Measurements from ENCODE around the gene FGFR2.

Gene FGFR2

GRCh38 chr10:121466424-121466823, 131.8 kb downstream of the FGFR2 start:
- no peak overlapping the region for H3K4me3 Mint-ChIP-seq
- H3K27ac Mint-ChIP-seq (ENCODE audit: low read depth) = no peak overlapping the region
- H3K4me1 Mint-ChIP-seq = no peaks in the 10 kb centered on the region
- no peaks in the 10 kb centered on the region for H3K27me3 Mint-ChIP-seq
- no peaks in the 10 kb centered on the region for H3K9me3 Mint-ChIP-seq
- no peak for DNase-seq (ENCODE audit: low spot score in 2 of 2)
- no peak for ATAC-seq (replicated peaks; ENCODE audit: extremely low read depth, poor library complexity, severe bottlenecking)
- no peaks in the 10 kb centered on the region for H3K36me3 Mint-ChIP-seq (ENCODE audit: insufficient read depth)

DNA sequence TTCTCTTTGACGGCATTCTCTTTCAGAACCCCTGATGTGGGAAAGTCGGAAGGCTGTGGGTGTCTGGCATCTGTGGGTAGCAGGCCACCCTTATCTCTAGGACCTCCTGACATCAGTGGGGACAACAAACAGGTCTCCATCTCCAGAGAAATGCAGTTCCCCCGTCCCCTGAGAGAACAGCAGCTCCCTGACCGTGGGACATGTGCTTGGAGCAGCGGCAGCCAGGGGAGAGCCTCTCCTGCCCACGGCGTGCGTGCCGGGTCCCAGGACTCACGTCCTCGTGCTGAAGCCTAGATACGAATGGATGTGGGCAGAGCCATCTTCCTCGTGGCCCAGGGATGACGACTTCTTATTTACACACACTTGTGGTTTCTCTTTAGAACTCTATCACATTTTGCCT, 133.0 kb downstream of the FGFR2 start:
- no peak overlapping the region for H3K4me3 Mint-ChIP-seq
- no peaks in the 10 kb centered on the region for H3K36me3 Mint-ChIP-seq (ENCODE audit: insufficient read depth)
- no peak for DNase-seq (ENCODE audit: low spot score in 2 of 2)
- no peaks in the 10 kb centered on the region for H3K27me3 Mint-ChIP-seq
- no peak overlapping the region for H3K27ac Mint-ChIP-seq (ENCODE audit: low read depth)
- H3K9me3 Mint-ChIP-seq = no peaks in the 10 kb centered on the region
- ATAC-seq (replicated peaks; ENCODE audit: extremely low read depth, poor library complexity, severe bottlenecking) = no peak
- no peaks in the 10 kb centered on the region for H3K4me1 Mint-ChIP-seq

GRCh38 chr10:121464517-121464916, 133.7 kb downstream of the FGFR2 start:
- Mint-ChIP-seq H3K4me3 (no peak overlapping the region), H3K27ac (ENCODE audit: low read depth) (no peak overlapping the region), H3K36me3 (ENCODE audit: insufficient read depth) (no peaks in the 10 kb centered on the region), H3K9me3 (no peaks in the 10 kb centered on the region), H3K4me1 (no peaks in the 10 kb centered on the region), H3K27me3 (peaks cover 1% of the 10 kb centered on the region)
- ATAC-seq (replicated peaks; ENCODE audit: extremely low read depth, poor library complexity, severe bottlenecking) (no peak), DNase-seq (ENCODE audit: low spot score in 2 of 2) (no peak)

DNA sequence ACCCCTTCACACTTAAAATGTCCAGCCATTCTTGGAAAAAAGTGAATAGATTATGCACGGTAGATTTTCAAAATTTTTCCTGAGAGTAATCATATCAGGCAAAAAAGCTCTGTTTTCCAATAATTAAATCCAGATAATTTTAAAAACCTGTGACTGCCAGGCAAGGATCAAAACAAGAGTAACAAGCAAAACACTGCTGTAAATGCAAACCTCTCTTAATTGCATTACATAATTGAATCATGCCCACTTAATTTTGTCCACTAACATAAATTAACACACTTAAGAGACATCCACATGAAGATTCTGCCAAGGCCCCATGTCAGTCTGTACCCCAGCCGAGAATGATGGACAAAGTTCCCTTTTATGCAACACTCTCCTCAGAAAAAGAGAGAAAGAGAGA, 135.3 kb downstream of the FGFR2 start:
- Mint-ChIP-seq H3K36me3 (ENCODE audit: insufficient read depth) (no peaks in the 10 kb centered on the region), H3K4me3 (no peak overlapping the region), H3K27me3 (peaks cover 10% of the 10 kb centered on the region), H3K27ac (ENCODE audit: low read depth) (no peak overlapping the region), H3K4me1 (peaks cover 8% of the 10 kb centered on the region), H3K9me3 (no peaks in the 10 kb centered on the region)
- ATAC-seq (replicated peaks; ENCODE audit: extremely low read depth, poor library complexity, severe bottlenecking) (no peak), DNase-seq (ENCODE audit: low spot score in 2 of 2) (no peak)

DNA sequence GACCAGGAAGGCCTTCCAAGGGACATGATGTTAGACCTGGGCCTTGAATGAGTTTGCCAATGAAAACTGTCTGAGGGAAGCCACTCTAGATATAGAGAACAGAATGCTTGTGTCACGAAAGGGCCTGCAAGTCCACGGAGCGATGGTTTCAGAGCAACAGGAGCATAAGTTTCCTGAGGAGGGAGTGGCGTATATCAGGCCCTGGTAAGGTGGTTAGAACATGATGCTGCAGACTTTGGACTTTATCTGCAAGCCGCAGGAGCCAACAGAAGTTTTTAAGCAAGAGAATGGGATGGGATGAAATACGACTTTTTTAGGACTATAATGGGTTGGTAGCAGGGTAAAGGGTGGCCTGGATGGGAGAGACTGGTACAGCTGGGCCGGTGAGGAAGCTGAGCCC, 136.0 kb downstream of the FGFR2 start:
- no peaks in the 10 kb centered on the region for H3K36me3 Mint-ChIP-seq (ENCODE audit: insufficient read depth)
- no peak overlapping the region for H3K4me3 Mint-ChIP-seq
- peaks cover 10% of the 10 kb centered on the region for H3K27me3 Mint-ChIP-seq
- DNase-seq (ENCODE audit: low spot score in 2 of 2) (no peak), ATAC-seq (replicated peaks; ENCODE audit: extremely low read depth, poor library complexity, severe bottlenecking) (no peak)
- no peak overlapping the region for H3K27ac Mint-ChIP-seq (ENCODE audit: low read depth)
- no peaks in the 10 kb centered on the region for H3K9me3 Mint-ChIP-seq
- peaks cover 8% of the 10 kb centered on the region for H3K4me1 Mint-ChIP-seq

- Mint-ChIP-seq H3K4me3 (no peak overlapping the region), H3K9me3 (no peaks in the 10 kb centered on the region), H3K36me3 (ENCODE audit: insufficient read depth) (no peaks in the 10 kb centered on the region), H3K4me1 (peaks cover 8% of the 10 kb centered on the region), H3K27ac (ENCODE audit: low read depth) (no peak overlapping the region), H3K27me3 (peaks cover 10% of the 10 kb centered on the region)
- ATAC-seq (replicated peaks; ENCODE audit: extremely low read depth, poor library complexity, severe bottlenecking) = no peak
- no peak for DNase-seq (ENCODE audit: low spot score in 2 of 2)
These were observed 136.9 kb downstream of the FGFR2 start for GRCh38 chr10:121461307-121461706.

GRCh38 chr10:121460733-121461132, 137.5 kb downstream of the FGFR2 start:
- no peaks in the 10 kb centered on the region for H3K9me3 Mint-ChIP-seq
- no peaks in the 10 kb centered on the region for H3K36me3 Mint-ChIP-seq (ENCODE audit: insufficient read depth)
- peaks cover 10% of the 10 kb centered on the region for H3K27me3 Mint-ChIP-seq
- no peak for ATAC-seq (replicated peaks; ENCODE audit: extremely low read depth, poor library complexity, severe bottlenecking)
- peaks cover 8% of the 10 kb centered on the region for H3K4me1 Mint-ChIP-seq
- H3K27ac Mint-ChIP-seq (ENCODE audit: low read depth) = no peak overlapping the region
- no peak overlapping the region for H3K4me3 Mint-ChIP-seq
- DNase-seq (ENCODE audit: low spot score in 2 of 2) = no peak

- no peak overlapping the region for H3K27ac Mint-ChIP-seq (ENCODE audit: low read depth)
- DNase-seq (ENCODE audit: low spot score in 2 of 2) (no peak), ATAC-seq (replicated peaks; ENCODE audit: extremely low read depth, poor library complexity, severe bottlenecking) (no peak)
- H3K9me3 Mint-ChIP-seq = no peaks in the 10 kb centered on the region
- H3K36me3 Mint-ChIP-seq (ENCODE audit: insufficient read depth) = no peaks in the 10 kb centered on the region
- H3K27me3 Mint-ChIP-seq = peaks cover 10% of the 10 kb centered on the region
- H3K4me3 Mint-ChIP-seq = no peak overlapping the region
- H3K4me1 Mint-ChIP-seq = peaks cover 8% of the 10 kb centered on the region
These were observed 138.4 kb downstream of the FGFR2 start for GRCh38 chr10:121459622-121460453.

- no peak overlapping the region for H3K4me3 Mint-ChIP-seq
- H3K36me3 Mint-ChIP-seq (ENCODE audit: insufficient read depth) = no peaks in the 10 kb centered on the region
- H3K27ac Mint-ChIP-seq (ENCODE audit: low read depth) = no peak overlapping the region
- H3K4me1 Mint-ChIP-seq = peaks cover 8% of the 10 kb centered on the region
- DNase-seq (ENCODE audit: low spot score in 2 of 2) (no peak), ATAC-seq (replicated peaks; ENCODE audit: extremely low read depth, poor library complexity, severe bottlenecking) (no peak)
- H3K9me3 Mint-ChIP-seq = no peaks in the 10 kb centered on the region
- H3K27me3 Mint-ChIP-seq = peaks cover 10% of the 10 kb centered on the region
These were observed 139.0 kb downstream of the FGFR2 start for GRCh38 chr10:121459279-121459621.

DNA sequence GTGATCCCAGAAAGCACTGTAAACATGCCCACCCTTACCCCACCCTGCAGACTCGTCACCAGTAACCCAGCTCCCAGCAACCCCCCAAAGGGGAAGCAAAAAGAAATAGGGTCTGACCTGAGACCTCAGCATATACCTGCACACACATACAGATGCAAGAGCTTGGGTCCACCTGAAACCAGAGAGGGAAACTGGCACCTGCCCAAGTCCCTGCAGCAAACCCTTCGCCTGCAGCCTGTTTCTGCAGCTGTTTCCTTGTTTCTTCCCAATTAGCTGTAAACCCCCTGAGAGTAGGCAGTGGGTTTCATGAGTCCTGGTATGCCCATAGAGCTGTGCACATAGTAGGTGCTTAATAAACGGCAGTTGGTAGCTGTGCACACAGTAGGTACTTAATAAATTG, 140.5 kb downstream of the FGFR2 start:
- Mint-ChIP-seq H3K4me1 (peaks cover 8% of the 10 kb centered on the region), H3K9me3 (no peaks in the 10 kb centered on the region), H3K36me3 (ENCODE audit: insufficient read depth) (no peaks in the 10 kb centered on the region), H3K27ac (ENCODE audit: low read depth) (no peak overlapping the region), H3K27me3 (peaks cover 10% of the 10 kb centered on the region), H3K4me3 (no peak overlapping the region)
- DNase-seq (ENCODE audit: low spot score in 2 of 2) (no peak), ATAC-seq (replicated peaks; ENCODE audit: extremely low read depth, poor library complexity, severe bottlenecking) (no peak)

- DNase-seq (ENCODE audit: low spot score in 2 of 2) (no peak), ATAC-seq (replicated peaks; ENCODE audit: extremely low read depth, poor library complexity, severe bottlenecking) (no peak)
- Mint-ChIP-seq H3K27me3 (peaks cover 10% of the 10 kb centered on the region), H3K4me1 (peaks cover 8% of the 10 kb centered on the region), H3K36me3 (ENCODE audit: insufficient read depth) (no peaks in the 10 kb centered on the region), H3K9me3 (no peaks in the 10 kb centered on the region), H3K27ac (ENCODE audit: low read depth) (no peak overlapping the region), H3K4me3 (no peak overlapping the region)
These were observed 142.9 kb downstream of the FGFR2 start for GRCh38 chr10:121455377-121455776.

GRCh38 chr10:121454781-121455180, 143.5 kb downstream of the FGFR2 start:
- Mint-ChIP-seq H3K27ac (ENCODE audit: low read depth) (no peak overlapping the region), H3K36me3 (ENCODE audit: insufficient read depth) (no peaks in the 10 kb centered on the region), H3K4me3 (no peak overlapping the region), H3K9me3 (no peaks in the 10 kb centered on the region), H3K27me3 (peaks cover 10% of the 10 kb centered on the region), H3K4me1 (peaks cover 8% of the 10 kb centered on the region)
- ATAC-seq (replicated peaks; ENCODE audit: extremely low read depth, poor library complexity, severe bottlenecking) (no peak), DNase-seq (ENCODE audit: low spot score in 2 of 2) (no peak)

- Mint-ChIP-seq H3K4me3 (no peak overlapping the region), H3K9me3 (no peaks in the 10 kb centered on the region), H3K27me3 (no peaks in the 10 kb centered on the region), H3K36me3 (ENCODE audit: insufficient read depth) (no peaks in the 10 kb centered on the region), H3K4me1 (no peaks in the 10 kb centered on the region), H3K27ac (ENCODE audit: low read depth) (no peak overlapping the region)
- ATAC-seq (replicated peaks; ENCODE audit: extremely low read depth, poor library complexity, severe bottlenecking) (no peak), DNase-seq (ENCODE audit: low spot score in 2 of 2) (no peak)
These were observed 145.1 kb downstream of the FGFR2 start for GRCh38 chr10:121453160-121453559.

All from central memory CD8-positive, alpha-beta T cell (primary cell).